Naive thymus-derived CD4-positive, alpha-beta T cell (primary cell): ENCODE results near the gene PHF20. TPM values are rescaled to one million over a fixed set of nuclear protein-coding genes. Genes with fewer than 3 reads are reported as not detected.

Experiments used
- ATAC-seq: fragments of 150-1000 bp; cut with Tn5 transposase; 2 replicates; pipeline ENCODE4 v1.10.0; 2021; ENCODE audit warnings: mild to moderate bottlenecking, moderate library complexity
- CTCF ChIA-PET: fragments of 350-600 bp; sonication (Branson Sonifier 250); formaldehyde crosslinking; loops from one replicate; lab custom pipeline; 2021; ENCODE audit warnings: antibody characterized with exemption; lab: Charles Lee
- POLR2A ChIA-PET: fragments of 350-600 bp; sonication (Branson Sonifier 250); formaldehyde crosslinking; loops from one replicate; lab custom pipeline; 2021; ENCODE audit warnings: antibody characterized with exemption, inconsistent platforms; lab: Charles Lee
- DNase-seq, 9 donors: peaks; one replicate each; pipeline versions ENCODE4 v3.0.0 to v3.0.0-alpha.2; 2020 to 2022; ENCODE audit warnings: mixed read lengths in 1 of 9
- H3K27ac ChIP-seq: one replicate; pipeline ENCODE4 v1.7.0; 2013; ENCODE audit warnings: mild to moderate bottlenecking, low read depth, low read length, moderate library complexity
- H3K27me3 ChIP-seq, 2 donors: one replicate each; pipeline ENCODE4 v1.7.0; 2013; ENCODE audit warnings: low read length in 2 of 2, mild to moderate bottlenecking in 2 of 2, moderate library complexity in 2 of 2; ENCODE audit not compliant: control insufficient read depth in 2 of 2, insufficient read depth in 2 of 2
- H3K36me3 ChIP-seq, 3 experiments: 1 replicate in 2 of 3; 2 replicates in 1 of 3; pipeline ENCODE4 v1.7.0; 2013; ENCODE audit warnings: low read length in 3 of 3, mild to moderate bottlenecking in 3 of 3, moderate library complexity in 1 of 3; ENCODE audit not compliant: insufficient read depth in 3 of 3, control insufficient read depth in 2 of 3
- H3K4me1 ChIP-seq, 2 donors: one replicate each; pipeline ENCODE4 v1.7.0; 2013; ENCODE audit warnings: low read length in 2 of 2, mild to moderate bottlenecking in 2 of 2, moderate library complexity in 1 of 2; ENCODE audit not compliant: control insufficient read depth in 2 of 2, insufficient read depth in 2 of 2
- H3K4me3 ChIP-seq: 2 replicates; pipeline ENCODE4 v1.7.0; 2013; ENCODE audit warnings: mild to moderate bottlenecking, low read length
- H3K9me3 ChIP-seq, 3 experiments: 1 replicate in 2 of 3; 2 replicates in 1 of 3; pipeline ENCODE4 v1.7.0; 2013; ENCODE audit warnings: low read length in 3 of 3; ENCODE audit not compliant: control insufficient read depth in 2 of 3
- H3K27ac Mint-ChIP-seq, 9 donors: one replicate each; pipeline ENCODE4 v1.8.0; 2020 to 2022; ENCODE audit warnings: mixed read lengths in 9 of 9, mild to moderate bottlenecking in 8 of 9, moderate library complexity in 5 of 9, inconsistent platforms in 2 of 9
- H3K27me3 Mint-ChIP-seq, 5 donors: one replicate each; pipeline ENCODE4 v1.8.0; 2021 to 2022; ENCODE audit warnings: mixed read lengths in 5 of 5, mild to moderate bottlenecking in 1 of 5
- H3K36me3 Mint-ChIP-seq, 5 donors: one replicate each; pipeline ENCODE4 v1.8.0; 2020 to 2022; ENCODE audit warnings: mixed read lengths in 5 of 5, mild to moderate bottlenecking in 3 of 5, inconsistent platforms in 1 of 5
- H3K4me1 Mint-ChIP-seq, 7 donors: one replicate each; pipeline ENCODE4 v1.8.0; 2020 to 2022; ENCODE audit warnings: mixed read lengths in 7 of 7, mild to moderate bottlenecking in 3 of 7, inconsistent platforms in 1 of 7
- H3K4me3 Mint-ChIP-seq, 10 donors: one replicate each; pipeline ENCODE4 v1.8.0; 2020 to 2022; ENCODE audit warnings: mild to moderate bottlenecking in 10 of 10, mixed read lengths in 10 of 10, moderate library complexity in 6 of 10, inconsistent platforms in 2 of 10
- H3K9me3 Mint-ChIP-seq, 11 donors: one replicate each; pipeline ENCODE4 v1.8.0; 2020 to 2022; ENCODE audit warnings: mixed read lengths in 11 of 11, mild to moderate bottlenecking in 4 of 11, inconsistent platforms in 1 of 11, moderate library complexity in 1 of 11
- intact Hi-C, 2 donors: fragments of 100-400 bp; cut with micrococcal nuclease; formaldehyde crosslinking; loops; one replicate each; pipeline ENCODE4 v1.15.1; 2023
- polyA plus RNA-seq, 2 donors: library from polyadenylated mRNA; unstranded; fragments of 300-500 nt; fragmentation: Illumina TruSeq; gene quantifications; one replicate each; pipeline ENCODE4 v1.2.3, GENCODE V29; 2021
- total RNA-seq, 6 experiments: library from RNA in 5 of 6; stranded (reverse) in 5 of 6; gene quantifications; 1 replicate in 5 of 6; 2 replicates in 1 of 6; pipeline ENCODE4 v1.2.3 and lab custom pipeline; 2021 to 2026

Gene PHF20
- total and polyA plus RNA-seq, 7 experiments from 2014 or later: 57.5 to 157 (median 99.9) TPM

GRCh38 chr20:35729283-35729807 lies 42.5 kb upstream of the PHF20 start:
- peaks cover 5 to 40% (median 32%) of the 10 kb centered on the region in 5 donors for H3K36me3 Mint-ChIP-seq
- DNase-seq: no peak
- Histone ChIP-seq H3K36me3 (peaks cover 49 to 97% (median 75%) of the 10 kb centered on the region in 3 experiments), H3K4me1 (peaks cover 32 to 45% of the 10 kb centered on the region in 2 donors), H3K9me3 (no peaks in the 10 kb centered on the region), H3K27me3 (no peaks in the 10 kb centered on the region), H3K4me3 (no peak overlapping the region), H3K27ac (no peak overlapping the region)
- POLR2A ChIA-PET: interaction anchor here (0.6 to 5.5 kb wide), 6 partner anchors 10 to 128 kb away, joined by 3 to 35 read pairs (median 5); partner anchors contain the start of gene RBM39
- peak overlapping the region in 2 of 9 donors; percentile 3 to 16 for H3K27ac Mint-ChIP-seq
- H3K4me3 Mint-ChIP-seq: peak overlapping the region in 1 of 10 donors; percentile 39
- ATAC-seq: no peak
- peaks cover 0 to 10% (median 0%) of the 10 kb centered on the region in 11 donors for H3K9me3 Mint-ChIP-seq
- intact Hi-C loops: loop anchor here in 1 of 2 donors (10.0 kb wide), 1 partner anchor 45 kb away; the partner anchor contains the start of gene PHF20
- CTCF ChIA-PET: interaction anchor here (0.6 to 1.1 kb wide), 3 partner anchors 11 to 1313 kb away, joined by 3 to 7 read pairs (median 3); no protein-coding TSS in a partner anchor
- H3K4me1 Mint-ChIP-seq: peaks cover 26 to 70% (median 60%) of the 10 kb centered on the region in 7 donors
- H3K27me3 Mint-ChIP-seq: no peaks in the 10 kb centered on the region

- CTCF ChIA-PET: no interaction called here
- peaks cover 3 to 40% (median 32%) of the 10 kb centered on the region in 5 donors for H3K36me3 Mint-ChIP-seq
- Histone ChIP-seq H3K4me3 (no peak overlapping the region), H3K9me3 (no peaks in the 10 kb centered on the region), H3K27me3 (no peaks in the 10 kb centered on the region), H3K4me1 (peaks cover 37 to 51% of the 10 kb centered on the region in 2 donors), H3K36me3 (peaks cover 46 to 97% (median 75%) of the 10 kb centered on the region in 3 experiments), H3K27ac (no peak overlapping the region)
- peaks cover 32 to 72% (median 60%) of the 10 kb centered on the region in 7 donors for H3K4me1 Mint-ChIP-seq
- H3K27ac Mint-ChIP-seq: peak overlapping the region in 3 of 9 donors; percentile 37 to 75 (median 48)
- ATAC-seq: no peak
- POLR2A ChIA-PET: interaction anchor here (0.7 to 5.5 kb wide), 7 partner anchors 9 to 267 kb away, joined by 4 to 35 read pairs (median 7); partner anchors contain the start of genes PHF20 and RBM39
- no peaks in the 10 kb centered on the region for H3K27me3 Mint-ChIP-seq
- DNase-seq: no peak
- H3K9me3 Mint-ChIP-seq: peaks cover 0 to 10% (median 0%) of the 10 kb centered on the region in 11 donors
- H3K4me3 Mint-ChIP-seq: peak overlapping the region in 6 of 10 donors; percentile 9 to 54 (median 34)
- intact Hi-C loops: loop anchor here (2.0 to 10.0 kb wide), 3 partner anchors 19 to 1202 kb away; partner anchors contain the start of gene PHF20 (in 1 of the 2)
Observed at GRCh38 chr20:35729836-35730582, 41.8 kb upstream of the PHF20 start.

- Mint-ChIP-seq H3K4me3 (peak overlapping the region in 7 of 10 donors; percentile 4 to 54 (median 31)), H3K27me3 (no peaks in the 10 kb centered on the region), H3K36me3 (peaks cover 3 to 38% (median 31%) of the 10 kb centered on the region in 5 donors), H3K9me3 (peaks cover 0 to 7% (median 0%) of the 10 kb centered on the region in 11 donors), H3K27ac (peak overlapping the region in 4 of 9 donors; percentile 28 to 48 (median 34)), H3K4me1 (peaks cover 32 to 75% (median 61%) of the 10 kb centered on the region in 7 donors)
- Histone ChIP-seq H3K27me3 (no peaks in the 10 kb centered on the region), H3K4me1 (peaks cover 45 to 57% of the 10 kb centered on the region in 2 donors), H3K36me3 (peaks cover 45 to 97% (median 75%) of the 10 kb centered on the region in 3 experiments), H3K27ac (no peak overlapping the region), H3K9me3 (no peaks in the 10 kb centered on the region), H3K4me3 (no peak overlapping the region)
- ATAC-seq: no peak
- intact Hi-C loops: loop anchor here (2.0 to 5.0 kb wide), 2 partner anchors 20 to 1201 kb away; no protein-coding TSS in a partner anchor
- CTCF ChIA-PET: no interaction called here
- no peak for DNase-seq
- POLR2A ChIA-PET: interaction anchor here (0.7 to 5.5 kb wide), 7 partner anchors 9 to 268 kb away, joined by 4 to 35 read pairs (median 6); partner anchors contain the start of genes PHF20 and RBM39
Observed at GRCh38 chr20:35730583-35731468, 41.0 kb upstream of the PHF20 start.

- POLR2A ChIA-PET: interaction anchor here (1.3 to 5.5 kb wide), 2 partner anchors 11 to 41 kb away, joined by 5 to 35 read pairs; partner anchors contain the start of genes PHF20 and RBM39
- H3K36me3 Mint-ChIP-seq: peaks cover 3 to 39% (median 34%) of the 10 kb centered on the region in 5 donors
- CTCF ChIA-PET: no interaction called here
- Histone ChIP-seq H3K27ac (no peak overlapping the region), H3K27me3 (no peaks in the 10 kb centered on the region), H3K9me3 (no peaks in the 10 kb centered on the region), H3K4me3 (no peak overlapping the region), H3K4me1 (peaks cover 51 to 60% of the 10 kb centered on the region in 2 donors), H3K36me3 (peaks cover 48 to 97% (median 75%) of the 10 kb centered on the region in 3 experiments)
- intact Hi-C loops: loop anchor here (2.0 to 5.0 kb wide), 2 partner anchors 21 to 1201 kb away; no protein-coding TSS in a partner anchor
- DNase-seq: no peak
- peaks cover 32 to 78% (median 67%) of the 10 kb centered on the region in 7 donors for H3K4me1 Mint-ChIP-seq
- ATAC-seq: no peak
- no peaks in the 10 kb centered on the region for H3K27me3 Mint-ChIP-seq
- peak overlapping the region in 6 of 10 donors; percentile 4 to 68 (median 32) for H3K4me3 Mint-ChIP-seq
- H3K9me3 Mint-ChIP-seq: peaks cover 0 to 7% (median 0%) of the 10 kb centered on the region in 11 donors
- H3K27ac Mint-ChIP-seq: peak overlapping the region in 3 of 9 donors; percentile 22 to 44 (median 28)
Observed at GRCh38 chr20:35731469-35731788, 40.4 kb upstream of the PHF20 start.

GRCh38 chr20:35731862-35732643 lies 39.8 kb upstream of the PHF20 start:
- H3K27me3 Mint-ChIP-seq: no peaks in the 10 kb centered on the region
- Histone ChIP-seq H3K4me3 (no peak overlapping the region), H3K27me3 (no peaks in the 10 kb centered on the region), H3K9me3 (no peaks in the 10 kb centered on the region), H3K36me3 (peaks cover 41 to 93% (median 69%) of the 10 kb centered on the region in 3 experiments), H3K27ac (peak overlapping the region; percentile 7), H3K4me1 (peaks cover 54 to 58% of the 10 kb centered on the region in 2 donors)
- ATAC-seq (no peak), DNase-seq (no peak)
- H3K9me3 Mint-ChIP-seq: peaks cover 0 to 7% (median 0%) of the 10 kb centered on the region in 11 donors
- H3K36me3 Mint-ChIP-seq: peaks cover 0 to 34% (median 28%) of the 10 kb centered on the region in 5 donors
- peak overlapping the region in 3 of 9 donors; percentile 22 to 85 (median 44) for H3K27ac Mint-ChIP-seq
- H3K4me3 Mint-ChIP-seq: peak overlapping the region in 9 of 10 donors; percentile 1 to 68 (median 48)
- peaks cover 32 to 75% (median 65%) of the 10 kb centered on the region in 7 donors for H3K4me1 Mint-ChIP-seq
- CTCF ChIA-PET: no interaction called here
- POLR2A ChIA-PET: interaction anchor here (0.5 to 5.5 kb wide), 5 partner anchors 10 to 80 kb away, joined by 4 to 35 read pairs (median 6); partner anchors contain the start of genes PHF20 and RBM39
- intact Hi-C loops: loop anchor here (2.0 to 5.0 kb wide), 2 partner anchors 21 to 1200 kb away; no protein-coding TSS in a partner anchor
